Upper lobe of left lung (tissue), 4 donors: ENCODE data around the gene LHX3.

ENCODE experiments used
- EP300 ChIP-seq, 4 donors: sonication (generic); formaldehyde crosslinking; IDR thresholded peaks; one replicate each; pipeline ENCODE4 v1.5.1; 2017; ENCODE audit warnings: antibody characterized with exemption in 4 of 4, control low read depth in 2 of 4
- POLR2AphosphoS5 ChIP-seq, 2 donors: sonication (generic); formaldehyde crosslinking; IDR thresholded peaks; one replicate each; pipeline ENCODE4 v1.5.1; 2017; ENCODE audit warnings: antibody characterized with exemption in 2 of 2
- TF ChIP-seq, protein P1 (sequence below), 6 experiments: fragments of 450-650 bp in 4 of 6; fragments of 200-600 bp in 2 of 6; sonication (generic) in 2 of 6; IDR thresholded peaks; one replicate each; pipeline ENCODE4 v1.5.1; 2016 to 2019; ENCODE audit warnings: antibody characterized with exemption in 6 of 6

DNA sequence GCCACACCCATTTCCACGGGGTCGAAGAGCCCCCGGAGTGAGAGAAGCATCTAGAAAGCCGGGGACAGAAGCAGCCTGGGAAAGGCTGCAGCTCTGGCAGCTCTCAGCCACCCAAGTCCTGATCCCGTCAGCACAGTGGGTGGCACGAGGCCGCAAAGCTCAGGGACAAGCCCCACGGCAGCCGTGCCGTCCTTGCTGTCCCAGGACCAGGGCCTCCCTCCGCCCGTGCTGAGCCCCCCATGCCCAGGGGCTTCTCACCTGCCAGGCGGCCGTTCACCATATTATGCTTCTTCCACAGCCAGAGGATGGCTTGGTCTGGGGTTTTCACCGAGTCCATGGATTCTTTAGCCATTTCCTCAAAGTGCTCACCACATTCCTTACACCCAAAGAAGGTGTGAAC lies 6.1 kb upstream of the LHX3 start:
- no peak for TF ChIP-seq EP300 (IDR thresholded peaks at IDR 0.05)
- TF ChIP-seq, protein P1, sequence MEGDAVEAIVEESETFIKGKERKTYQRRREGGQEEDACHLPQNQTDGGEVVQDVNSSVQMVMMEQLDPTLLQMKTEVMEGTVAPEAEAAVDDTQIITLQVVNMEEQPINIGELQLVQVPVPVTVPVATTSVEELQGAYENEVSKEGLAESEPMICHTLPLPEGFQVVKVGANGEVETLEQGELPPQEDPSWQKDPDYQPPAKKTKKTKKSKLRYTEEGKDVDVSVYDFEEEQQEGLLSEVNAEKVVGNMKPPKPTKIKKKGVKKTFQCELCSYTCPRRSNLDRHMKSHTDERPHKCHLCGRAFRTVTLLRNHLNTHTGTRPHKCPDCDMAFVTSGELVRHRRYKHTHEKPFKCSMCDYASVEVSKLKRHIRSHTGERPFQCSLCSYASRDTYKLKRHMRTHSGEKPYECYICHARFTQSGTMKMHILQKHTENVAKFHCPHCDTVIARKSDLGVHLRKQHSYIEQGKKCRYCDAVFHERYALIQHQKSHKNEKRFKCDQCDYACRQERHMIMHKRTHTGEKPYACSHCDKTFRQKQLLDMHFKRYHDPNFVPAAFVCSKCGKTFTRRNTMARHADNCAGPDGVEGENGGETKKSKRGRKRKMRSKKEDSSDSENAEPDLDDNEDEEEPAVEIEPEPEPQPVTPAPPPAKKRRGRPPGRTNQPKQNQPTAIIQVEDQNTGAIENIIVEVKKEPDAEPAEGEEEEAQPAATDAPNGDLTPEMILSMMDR (IDR thresholded peaks at IDR 0.05), result no peak
- TF ChIP-seq POLR2AphosphoS5 (IDR thresholded peaks at IDR 0.05), result no peak
